ENCODE data around the gene COPG2.

GRCh38 chr7:130553398-130554029 is 115.0 kb downstream of the COPG2 start:
- TF ChIP-seq RFX5 (IDR thresholded peaks at IDR 0.05; ENCODE audit: low read length) (no peak), RAD21 (IDR thresholded peaks at IDR 0.05; ENCODE audit: low read length) (no peak), MXI1 (IDR thresholded peaks at IDR 0.05; ENCODE audit: low read depth, low read length) (no peak), NRF1 (IDR thresholded peaks at IDR 0.05; ENCODE audit: low read depth, low read length) (no peak), TAF1 (IDR thresholded peaks at IDR 0.05; ENCODE audit: borderline replicate concordance, low read depth, low read length) (no peak), CTCF (IDR thresholded peaks at IDR 0.05) (no peak)

Measured in SK-N-SH (cell line).